DOHH2 (cell line): Measurements from ENCODE around the gene CSNK1A1.

Source experiments
- H3F3A ChIP-seq: fragments of 200-600 bp; sonication (generic), shearing (Covaris generic); 2 replicates; pipeline ENCODE4 v1.6.0; 2016; ENCODE audit warnings: antibody characterized with exemption, mild to moderate bottlenecking; ENCODE audit not compliant: control insufficient read depth, insufficient read depth
- H3K27ac ChIP-seq: fragments of 200-600 bp; sonication (generic); 2 replicates; pipeline ENCODE4 v1.5.1; 2014; ENCODE audit warnings: low read depth, mild to moderate bottlenecking, low read length, moderate library complexity
- H3K27me3 ChIP-seq: fragments of 200-600 bp; sonication (generic); 2 replicates; pipeline ENCODE4 v1.6.1; 2014; ENCODE audit warnings: mild to moderate bottlenecking, low read length, mixed read lengths; ENCODE audit not compliant: control insufficient read depth
- H3K36me3 ChIP-seq: fragments of 200-600 bp; sonication (generic); 2 replicates; pipeline ENCODE4 v1.6.1; 2014; ENCODE audit warnings: mild to moderate bottlenecking, low read length, moderate library complexity, mixed read lengths; ENCODE audit not compliant: control insufficient read depth
- H3K4me1 ChIP-seq: fragments of 200-600 bp; sonication (generic); 2 replicates; pipeline ENCODE4 v1.6.1; 2014; ENCODE audit warnings: mild to moderate bottlenecking, low read length, mixed read lengths; ENCODE audit not compliant: control insufficient read depth
- H3K4me2 ChIP-seq: fragments of 200-600 bp; sonication (generic); 2 replicates; pipeline ENCODE4 v1.6.0; 2014; ENCODE audit warnings: mild to moderate bottlenecking, low read length, moderate library complexity
- H3K4me3 ChIP-seq: fragments of 200-600 bp; sonication (generic); 2 replicates; pipeline ENCODE4 v1.5.1; 2014; ENCODE audit warnings: mild to moderate bottlenecking, low read length, mixed read lengths
- H3K79me2 ChIP-seq: fragments of 200-600 bp; sonication (generic); 2 replicates; pipeline ENCODE4 v1.6.1; 2014; ENCODE audit warnings: mild to moderate bottlenecking, low read length, mixed read lengths; ENCODE audit not compliant: control insufficient read depth
- H3K9me2 ChIP-seq: fragments of 200-600 bp; sonication (generic); replicated peaks from 2 replicates; pipeline ENCODE4 v1.6.1; 2014; ENCODE audit warnings: mild to moderate bottlenecking, low read length, mixed read lengths; ENCODE audit not compliant: control insufficient read depth
- H3K9me3 ChIP-seq: fragments of 200-600 bp; sonication (generic); 2 replicates; pipeline ENCODE4 v1.6.1; 2014; ENCODE audit warnings: antibody characterized with exemption, low read length, mixed read lengths; ENCODE audit not compliant: control insufficient read depth, insufficient read depth
- H4K20me1 ChIP-seq: fragments of 200-600 bp; sonication (generic); 2 replicates; pipeline ENCODE4 v1.6.0; 2014; ENCODE audit warnings: low read depth, mild to moderate bottlenecking, antibody characterized with exemption, low read length, moderate library complexity; ENCODE audit not compliant: control insufficient read depth, insufficient read depth
- CTCF ChIP-seq: fragments of 200-600 bp; sonication (generic); IDR thresholded peaks from one replicate; pipeline ENCODE4 v1.5.1; 2014; ENCODE audit warnings: antibody characterized with exemption, mild to moderate bottlenecking, low read depth, low read length; ENCODE audit not compliant: poor library complexity, severe bottlenecking
- EZH2phosphoT487 ChIP-seq: fragments of 200-600 bp; sonication (generic); IDR thresholded peaks from 2 replicates; pipeline ENCODE4 v1.6.1; 2017; ENCODE audit warnings: borderline replicate concordance, mild to moderate bottlenecking, antibody characterized with exemption, low read length, moderate library complexity, mixed read lengths

CSNK1A1 gene

GRCh38 chr5:149443210-149443609, 108.0 kb downstream of the CSNK1A1 start:
- peaks cover 4% of the 10 kb centered on the region; the same call in 1 of the 2 replicates for H3K27me3 ChIP-seq
- H3F3A ChIP-seq: no peaks in the 10 kb centered on the region
- H3K4me2 ChIP-seq: no peak overlapping the region
- H3K9me3 ChIP-seq: no peaks in the 10 kb centered on the region
- H3K36me3 ChIP-seq: no peaks in the 10 kb centered on the region
- H4K20me1 ChIP-seq: no peaks in the 10 kb centered on the region
- H3K4me1 ChIP-seq: no peaks in the 10 kb centered on the region
- no peak overlapping the region for H3K27ac ChIP-seq
- no peaks in the 10 kb centered on the region for H3K9me2 ChIP-seq
- no peak overlapping the region for H3K4me3 ChIP-seq
- no peaks in the 10 kb centered on the region for H3K79me2 ChIP-seq
- TF ChIP-seq EZH2phosphoT487 (no peak), CTCF (no peak)

GRCh38 chr5:149442563-149443182, 108.6 kb downstream of the CSNK1A1 start:
- H3K9me2 ChIP-seq: no peaks in the 10 kb centered on the region
- no peak overlapping the region for H3K27ac ChIP-seq
- no peaks in the 10 kb centered on the region for H3K79me2 ChIP-seq
- H3K36me3 ChIP-seq: no peaks in the 10 kb centered on the region
- no peak overlapping the region for H3K4me2 ChIP-seq
- H3K4me1 ChIP-seq: no peaks in the 10 kb centered on the region
- peaks cover 4% of the 10 kb centered on the region; the same call in 1 of the 2 replicates for H3K27me3 ChIP-seq
- TF ChIP-seq EZH2phosphoT487 (no peak), CTCF (peak; percentile 98)
- no peaks in the 10 kb centered on the region for H3K9me3 ChIP-seq
- no peaks in the 10 kb centered on the region for H3F3A ChIP-seq
- no peak overlapping the region for H3K4me3 ChIP-seq
- H4K20me1 ChIP-seq: no peaks in the 10 kb centered on the region
